CD4-positive, alpha-beta T cell treated with Interleukin-12 subunit alpha and Interleukin-12 subunit beta, for 1 hour (primary cell): ENCODE results near the gene SRPK2.
"Not testable (repeated sequence)": the region's sequence is repeated elsewhere in the genome, so short reads cannot be mapped to it uniquely, and the experiment has no call there.

Source experiments
- DNase-seq: peaks from one replicate; pipeline ENCODE4 v3.0.0-alpha.2; 2020

SRPK2 gene

DNA sequence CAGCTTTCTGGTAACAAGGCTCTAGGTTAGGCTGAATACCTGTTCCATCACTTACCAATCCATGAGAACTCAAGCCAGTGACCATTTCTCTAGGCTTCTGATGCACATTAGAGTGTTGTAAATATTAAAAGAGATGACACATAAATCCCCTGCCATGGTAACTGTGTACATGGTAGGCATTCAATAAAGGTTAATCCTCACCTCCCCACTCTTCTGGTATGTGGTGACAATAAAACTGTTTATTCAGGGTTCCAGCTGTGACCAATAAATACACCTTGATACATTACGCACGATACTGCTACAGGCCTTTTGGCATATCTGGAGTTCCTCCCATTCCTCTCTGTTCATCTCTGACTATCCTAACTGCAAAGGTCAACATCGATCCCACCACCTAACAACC is 171.9 kb downstream of the SRPK2 start:
- DNase-seq = no peak

DNA sequence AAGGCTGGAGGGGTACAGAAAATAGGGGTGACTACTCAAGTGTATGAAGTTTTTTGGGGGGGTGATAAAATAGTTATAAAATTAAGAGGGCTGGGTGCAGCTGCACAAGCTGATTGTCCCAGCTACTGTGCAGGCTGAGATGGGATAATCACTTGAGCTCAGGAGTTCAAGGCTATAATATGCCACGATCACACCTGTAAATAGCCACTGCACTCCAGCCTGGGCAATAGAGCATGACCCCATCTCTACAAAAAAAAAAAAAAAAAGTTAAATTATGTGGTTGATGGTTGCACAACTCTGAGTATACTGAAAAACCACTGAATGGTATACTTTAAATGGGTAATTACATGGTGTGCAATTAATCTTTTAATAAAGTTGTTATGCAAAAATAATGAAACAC is 172.9 kb downstream of the SRPK2 start:
- no peak for DNase-seq

- no peak for DNase-seq
Measured at GRCh38 chr7:105215182-105215581, 173.5 kb downstream of the SRPK2 start.

DNA sequence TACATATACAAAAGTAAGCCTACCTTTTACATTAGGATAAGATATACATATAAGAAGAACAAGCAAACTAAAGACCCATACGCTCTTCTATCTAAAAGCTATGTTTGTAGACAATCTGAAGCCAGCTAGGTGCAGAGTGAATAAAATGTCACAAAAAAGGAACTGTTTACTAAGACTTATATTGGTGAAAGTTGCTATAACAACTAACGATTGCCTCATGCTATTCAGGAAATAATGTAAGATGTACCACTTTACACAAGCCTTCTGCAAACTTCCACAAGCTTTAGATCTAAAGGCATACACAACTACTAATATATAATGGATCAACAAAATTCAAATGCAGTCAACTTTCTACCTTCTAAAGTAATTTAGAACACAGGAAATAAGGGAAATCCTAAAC is 175.1 kb downstream of the SRPK2 start:
- no peak for DNase-seq

GRCh38 chr7:105212212-105212611 is 176.5 kb downstream of the SRPK2 start:
- no peak for DNase-seq

DNA sequence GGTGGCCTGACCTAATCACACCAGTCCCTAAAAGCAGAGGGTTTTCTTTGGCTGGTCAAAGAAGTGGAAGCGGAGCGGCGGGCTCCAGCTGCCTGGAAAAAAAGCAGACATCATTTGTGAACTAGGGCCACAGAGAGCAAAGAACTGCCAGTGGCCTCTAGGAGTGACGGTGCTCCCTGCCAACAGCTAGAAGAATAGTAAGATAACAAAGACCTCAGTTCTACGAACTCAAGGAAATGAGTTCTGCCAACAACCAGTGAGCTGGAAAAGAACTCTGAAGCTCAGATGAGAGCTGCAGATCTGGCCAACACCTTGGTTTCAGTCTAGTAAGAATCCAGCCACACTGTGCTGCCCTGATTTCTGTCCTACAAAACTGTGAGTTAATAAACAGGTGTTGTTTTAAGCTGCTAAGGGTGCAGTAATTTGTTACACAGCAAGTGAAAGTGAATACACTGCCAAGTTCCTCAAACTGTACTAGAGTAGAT is 178.0 kb downstream of the SRPK2 start:
- DNase-seq = no peak

- peak; percentile 21 for DNase-seq
Measured at GRCh38 chr7:105209870-105210269, 178.9 kb downstream of the SRPK2 start.

DNA sequence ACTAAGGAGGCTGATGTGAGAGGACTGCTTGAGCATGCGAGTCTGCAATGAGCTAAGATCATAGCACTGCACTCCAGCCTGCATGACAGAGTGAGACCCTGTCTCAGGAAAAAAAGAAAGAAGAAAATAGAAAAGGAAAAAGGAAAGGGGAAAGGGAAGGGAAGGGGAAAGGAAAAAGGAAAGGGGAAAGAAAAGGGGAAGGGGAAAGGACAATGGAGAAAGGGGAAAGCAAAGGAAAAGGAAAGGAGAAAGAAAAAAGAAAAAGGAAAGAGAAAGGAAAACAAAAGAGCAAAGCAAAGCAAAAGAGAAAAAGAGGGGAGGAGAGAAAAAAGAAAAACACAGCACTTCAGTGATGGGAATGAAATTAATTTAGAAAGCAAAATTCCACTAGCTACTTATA is 179.3 kb downstream of the SRPK2 start:
- DNase-seq = no peak

DNA sequence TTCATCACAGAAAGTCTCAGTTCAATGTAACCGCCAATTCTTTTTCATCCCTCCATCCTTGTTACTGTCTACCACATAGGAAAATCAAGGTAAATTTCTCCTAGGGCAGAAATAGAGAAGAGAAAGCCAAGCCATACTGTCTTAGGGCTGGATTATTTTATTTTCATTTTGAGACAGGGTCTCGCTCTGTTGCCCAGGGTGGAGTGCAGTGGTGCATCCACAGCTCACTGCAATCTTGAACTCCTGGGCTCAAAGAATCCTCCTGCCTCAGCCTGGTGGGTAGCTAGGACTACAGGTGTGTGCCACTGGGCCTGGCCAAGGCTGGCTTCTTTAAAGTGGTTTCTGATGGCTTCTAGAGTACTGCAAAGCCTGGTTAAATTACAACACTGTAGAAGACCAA is 181.7 kb downstream of the SRPK2 start:
- DNase-seq = no peak

GRCh38 chr7:105205592-105206237 is 183.0 kb downstream of the SRPK2 start:
- DNase-seq = peak; percentile 11

DNA sequence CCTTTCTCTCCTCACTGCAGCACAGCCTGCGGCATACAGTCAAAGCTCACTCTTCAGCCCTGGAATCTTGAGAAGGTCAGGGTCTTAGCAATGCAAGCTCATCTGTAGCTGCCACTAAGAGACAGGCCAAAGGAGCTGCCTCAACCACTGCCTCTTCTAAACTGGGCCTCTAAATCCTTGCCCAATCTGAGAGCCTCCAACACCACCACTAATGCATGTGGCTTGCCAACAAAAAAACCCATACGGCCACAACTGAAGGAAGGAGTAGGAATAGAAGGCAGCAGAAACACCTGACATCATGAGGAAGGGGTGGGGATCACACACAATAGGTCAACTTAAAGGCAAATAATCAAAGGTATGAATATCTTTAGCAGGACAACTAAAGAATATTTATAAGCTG is 183.8 kb downstream of the SRPK2 start:
- no peak for DNase-seq

DNA sequence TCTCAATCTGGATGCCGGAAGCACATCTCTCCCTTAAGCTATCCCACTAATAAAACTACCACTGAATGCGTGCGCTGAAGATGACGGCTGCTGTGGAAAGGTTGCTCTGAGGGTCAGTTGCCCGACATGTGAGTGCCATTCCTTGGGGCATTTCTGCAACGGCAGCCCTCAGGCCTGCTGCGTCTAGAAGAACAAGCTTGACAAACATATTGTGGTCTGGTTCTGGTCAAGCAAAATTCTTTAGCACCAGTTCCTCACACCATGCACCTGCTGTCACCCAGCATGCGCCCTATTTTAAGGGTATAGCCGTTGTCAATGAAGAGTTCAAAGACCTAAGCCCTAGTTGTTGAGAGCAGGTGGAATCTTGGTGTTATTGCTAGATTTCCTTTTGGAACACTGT is 184.2 kb downstream of the SRPK2 start:
- DNase-seq = no peak

- DNase-seq = no peak
Measured at GRCh38 chr7:105202616-105203015, 186.1 kb downstream of the SRPK2 start.

- DNase-seq = no peak
Measured at GRCh38 chr7:105199386-105199785, 189.3 kb downstream of the SRPK2 start.

- DNase-seq = no peak
Measured at GRCh38 chr7:105198223-105198622, 190.5 kb downstream of the SRPK2 start.

DNA sequence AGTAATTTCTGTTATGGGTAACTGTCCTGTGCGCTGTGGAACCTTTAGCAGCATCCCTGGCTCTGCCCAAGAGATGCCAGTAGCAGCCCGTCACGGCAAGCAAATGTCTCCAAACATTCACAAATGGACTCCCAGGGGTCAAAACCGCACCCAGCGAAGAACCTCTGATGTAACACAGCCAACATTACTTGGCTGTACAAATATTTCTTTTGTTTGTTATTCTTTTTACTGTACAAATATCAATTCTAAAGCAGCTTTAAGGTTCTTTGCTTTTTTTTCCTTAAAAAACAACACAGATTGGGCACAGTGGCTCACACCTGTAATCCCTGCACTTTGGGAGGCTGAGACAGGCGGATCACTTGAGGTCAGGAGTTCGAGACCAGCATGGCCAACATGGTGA is 192.2 kb downstream of the SRPK2 start:
- no peak for DNase-seq

DNA sequence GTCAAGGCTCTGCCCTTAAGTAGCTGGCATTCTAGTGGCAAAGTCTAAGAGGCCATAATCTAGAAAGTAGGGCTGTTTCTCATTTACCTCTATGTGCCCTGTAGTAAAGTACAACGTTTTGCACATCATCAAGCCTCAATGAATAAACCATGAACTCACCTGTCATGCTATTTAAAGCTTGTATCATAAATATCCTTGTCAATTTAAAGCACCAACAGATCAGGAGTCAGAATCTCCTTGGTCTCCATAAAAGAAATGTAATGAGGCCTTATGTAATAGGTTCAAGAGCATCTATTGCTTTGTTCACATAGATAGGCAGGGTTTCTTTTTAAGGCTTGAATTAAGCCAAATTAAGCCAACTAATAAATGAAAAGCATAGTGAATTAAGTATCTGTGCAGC is 192.8 kb downstream of the SRPK2 start:
- DNase-seq = no peak

DNA sequence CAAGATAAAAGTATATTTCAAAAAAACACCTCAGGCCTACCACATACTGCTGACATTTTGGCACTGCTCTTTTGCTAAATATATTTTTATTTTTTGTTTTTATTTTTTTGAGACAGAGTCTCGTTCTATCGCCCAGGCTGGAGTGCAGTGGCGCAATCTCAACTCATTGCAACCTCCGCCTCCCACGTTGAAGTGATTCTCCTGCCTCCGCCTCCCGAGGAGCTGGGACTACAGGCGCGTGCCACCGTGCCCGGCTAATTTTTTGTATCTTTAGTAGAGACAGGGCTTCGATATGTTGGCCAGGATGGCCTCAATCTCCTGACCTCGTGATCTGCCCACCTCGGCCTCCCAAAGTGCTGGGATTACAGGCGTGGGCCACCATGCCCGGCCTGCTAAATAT is 193.8 kb downstream of the SRPK2 start:
- not testable (repeated sequence) for DNase-seq

- DNase-seq = no peak
Measured at GRCh38 chr7:105191331-105191730, 197.4 kb downstream of the SRPK2 start.

- DNase-seq = no peak
Measured at GRCh38 chr7:105189859-105190492, 198.7 kb downstream of the SRPK2 start.

GRCh38 chr7:105188201-105188600 is 200.5 kb downstream of the SRPK2 start:
- DNase-seq = no peak

GRCh38 chr7:105187302-105188169 is 201.2 kb downstream of the SRPK2 start:
- DNase-seq = no peak

GRCh38 chr7:105185290-105186010 is 203.3 kb downstream of the SRPK2 start:
- no peak for DNase-seq
